GM23248 (cell line): ENCODE measurements around the gene KLF13.

ENCODE experiments used
- EZH2 ChIP-seq: fragments of 200-600 bp; sonication (generic); IDR thresholded peaks from 2 replicates; pipeline ENCODE4 v1.6.1; 2018; ENCODE audit warnings: antibody characterized with exemption, mild to moderate bottlenecking; ENCODE audit not compliant: insufficient read depth, poor library complexity, severe bottlenecking
- EZH2phosphoT487 ChIP-seq: fragments of 200-600 bp; sonication (generic); IDR thresholded peaks from 2 replicates; pipeline ENCODE4 v1.6.1; 2018; ENCODE audit warnings: antibody characterized with exemption, moderate library complexity, mild to moderate bottlenecking, low read depth; ENCODE audit not compliant: insufficient read depth

DNA sequence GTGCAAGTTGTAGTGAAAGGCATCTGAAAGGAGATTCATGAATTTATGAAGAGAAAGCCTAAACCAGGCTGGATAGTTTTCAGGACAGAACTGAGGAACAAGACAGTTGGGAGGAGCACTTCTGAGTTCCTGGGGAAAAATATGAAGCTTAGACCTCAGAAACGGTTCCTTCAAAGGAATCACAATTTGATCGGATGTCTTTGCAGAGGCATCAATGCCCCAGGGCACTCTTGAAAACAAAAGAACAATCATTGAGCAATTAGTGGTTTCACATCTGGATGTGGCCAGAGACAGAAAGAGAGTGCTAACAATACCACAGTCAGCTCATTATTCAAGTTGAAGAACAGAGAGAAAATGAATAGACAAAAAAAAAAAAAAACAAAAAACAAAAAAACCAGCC lies 86.2 kb downstream of the KLF13 start:
- no peak for TF ChIP-seq EZH2
- no peak for TF ChIP-seq EZH2phosphoT487
